Heart right ventricle (tissue), 16 donors: ENCODE measurements around the gene ARHGAP1. TPM values are rescaled to one million over a fixed set of nuclear protein-coding genes. Genes with fewer than 3 reads are reported as not detected.

ENCODE experiments used
- ATAC-seq, 8 donors: fragments of 200-7000 bp; cut with Tn5 transposase; one replicate each; pipeline ENCODE4 v1.9.1; 2020; ENCODE audit warnings: mild to moderate bottlenecking in 8 of 8, moderate library complexity in 8 of 8, moderate number of reproducible peaks in 1 of 8
- DNase-seq, 2 donors: peaks; one replicate each; pipeline ENCODE4 v3.0.0-alpha.2; 2020
- H3K27ac ChIP-seq, 10 donors: fragments of 200-600 bp; sonication (generic) in 2 of 10; one replicate each; pipeline versions ENCODE4 v1.5.0 to v1.8.0; 2020 to 2022; ENCODE audit warnings: mild to moderate bottlenecking in 3 of 10
- H3K27me3 ChIP-seq, 7 donors: fragments of 200-600 bp; one replicate each; pipeline ENCODE4 v1.8.0; 2021 to 2022; ENCODE audit warnings: mild to moderate bottlenecking in 2 of 7
- H3K36me3 ChIP-seq, 9 donors: fragments of 200-600 bp; sonication (generic) in 1 of 9; one replicate each; pipeline versions ENCODE4 v1.5.0 to v1.8.0; 2020 to 2022; ENCODE audit warnings: mild to moderate bottlenecking in 2 of 9
- H3K4me1 ChIP-seq, 9 donors: fragments of 200-600 bp; sonication (generic) in 1 of 9; one replicate each; pipeline versions ENCODE4 v1.5.0 to v1.8.0; 2020 to 2022; ENCODE audit warnings: mild to moderate bottlenecking in 4 of 9
- H3K4me3 ChIP-seq, 10 donors: fragments of 200-600 bp; sonication (generic) in 2 of 10; one replicate each; pipeline versions ENCODE4 v1.5.0 to v1.8.0; 2020 to 2022; ENCODE audit warnings: mild to moderate bottlenecking in 7 of 10, moderate library complexity in 2 of 10
- H3K9me3 ChIP-seq, 11 donors: fragments of 200-600 bp in 10 of 11; sonication (generic) in 2 of 11; one replicate each; pipeline versions ENCODE4 v1.5.0 to v1.8.0; 2013 to 2022; ENCODE audit warnings: mild to moderate bottlenecking in 2 of 11, control low read depth in 1 of 11, moderate library complexity in 1 of 11
- CTCF ChIP-seq, 9 donors: fragments of 200-600 bp; sonication (generic) in 2 of 9; IDR thresholded peaks; one replicate each; pipeline versions ENCODE4 v1.5.0 to v1.8.0; 2021 to 2022; ENCODE audit warnings: antibody characterized with exemption in 9 of 9, mild to moderate bottlenecking in 5 of 9, moderate library complexity in 1 of 9
- WGBS, 2 donors: extraction: QIAGEN DNeasy Blood & Tissue Kit; methylation state at CpG; one replicate each; pipeline ENCODE4 v1.1.7; 2013; ENCODE audit warnings: inconsistent platforms in 1 of 2; 5-methylcytosine and 5-hydroxymethylcytosine counted together
- intact Hi-C, 10 donors: fragments of 100-400 bp; cut with DNase I; formaldehyde crosslinking; loops; one replicate each; pipeline versions ENCODE4 v1.11.1 to v1.14.2; 2022
- polyA plus RNA-seq, 2 donors: library from polyadenylated mRNA; stranded (reverse); fragments of 200-250 nt; gene quantifications; one replicate each; pipeline ENCODE4 v1.2.3, GENCODE V29; 2013
- total RNA-seq, 10 donors: library from RNA; stranded (reverse); fragmentation: NEBNext Ultra II Directional in 3 of 10; extraction: Animal tissue kit (Norgen Biotek cat#: 25700) in 3 of 10; gene quantifications; one replicate each; pipeline versions ENCODE4 v1.2.1 to v1.2.4, GENCODE V29; 2021 to 2023
- donor health status: Arrhythmogenic right ventricular cardiomyopathy.
- donor health status: ischemic (EF 13 %, LVEDD 7.1; RV severe dilation, severe dysfunction).
- donor health status: healthy with polysubstance abuse.
- donor health status: DM: no; HTN: yes; CAD: no.
- donor health status: DM: no; HTN: no; CAD: no.
- donor health status: ischemic (EF 25% LVEDD 6.9; RV normal size, moderate dysfunction).
- donor health status: ischemic (EF 25% LVEDD 5.7; RV mildly dilated, moderate dysfunction).
- donor health status: healthy.
- donor health status: DM: yes; HTN: yes; CAD: no.
- donor health status: Ischemic cardiomyopathy.
- donor health status: ischemic (EF 35%, LVEDD 5.7; RV mildly dilated, moderate dysfunction).
- donor health status: nonischemic (EF 11% LVEDD 7.7; RV severe dilation, severe dysfunction).
- donor health status: DM: yes; HTN: yes; CAD: no.
- donor health status: PGD.
- donor health status: ischemic (EF 29% LVEDD 5.4; RV normal size, mild dysfunction).
- donor health status: nonischemic (EF 23%, LVEDD 6.1; RV moderate dilation, normal function).

Gene ARHGAP1
- total and polyA plus RNA-seq, 12 donors = 28.4 to 268 (median 124) TPM

GRCh38 chr11:46679241-46680163 is 20.9 kb downstream of the ARHGAP1 start:
- Histone ChIP-seq H3K9me3 (no peaks in the 10 kb centered on the region), H3K27me3 (no peaks in the 10 kb centered on the region), H3K4me3 (no peak overlapping the region), H3K36me3 (peaks cover 5 to 82% (median 45%) of the 10 kb centered on the region in 9 donors), H3K4me1 (peaks cover 12 to 54% (median 46%) of the 10 kb centered on the region in 9 donors), H3K27ac (no peak overlapping the region)
- no peak for TF ChIP-seq CTCF (IDR thresholded peaks at IDR 0.05)
- intact Hi-C loops = loop anchor here in 1 of 10 donors (1.0 kb wide), 1 partner anchor 39 kb away; no protein-coding TSS in a partner anchor
- no peak for ATAC-seq
- no peak for DNase-seq
- WGBS, 2 donors = 89 to 90% methylated on average over 26 of the region's 26 CpGs

GRCh38 chr11:46678741-46679130 is 21.7 kb downstream of the ARHGAP1 start:
- Histone ChIP-seq H3K27ac (peak overlapping the region in 3 of 10 donors; percentile 81 to 88 (median 83)), H3K4me1 (peaks cover 13 to 55% (median 46%) of the 10 kb centered on the region in 9 donors), H3K4me3 (no peak overlapping the region), H3K27me3 (no peaks in the 10 kb centered on the region), H3K36me3 (peaks cover 5 to 81% (median 45%) of the 10 kb centered on the region in 9 donors), H3K9me3 (no peaks in the 10 kb centered on the region)
- no peak for TF ChIP-seq CTCF (IDR thresholded peaks at IDR 0.05)
- intact Hi-C loops = no loop called here
- 91 to 94% methylated on average over 9 of the region's 9 CpGs for WGBS, 2 donors
- ATAC-seq = no peak
- DNase-seq = no peak

GRCh38 chr11:46677991-46678740 is 22.3 kb downstream of the ARHGAP1 start:
- H3K27ac ChIP-seq = peak overlapping the region in 4 of 10 donors; percentile 4 to 88 (median 82)
- no peaks in the 10 kb centered on the region for H3K9me3 ChIP-seq
- no peak overlapping the region for H3K4me3 ChIP-seq
- H3K36me3 ChIP-seq = peaks cover 5 to 85% (median 48%) of the 10 kb centered on the region in 9 donors
- no peaks in the 10 kb centered on the region for H3K27me3 ChIP-seq
- ATAC-seq (no peak), DNase-seq (no peak)
- WGBS, 2 donors = 81 to 82% methylated on average over 10 of the region's 10 CpGs
- intact Hi-C loops = no loop called here
- H3K4me1 ChIP-seq = peaks cover 13 to 55% (median 46%) of the 10 kb centered on the region in 9 donors
- no peak for TF ChIP-seq CTCF (IDR thresholded peaks at IDR 0.05)

GRCh38 chr11:46677169-46677568 is 23.2 kb downstream of the ARHGAP1 start:
- Histone ChIP-seq H3K27me3 (no peaks in the 10 kb centered on the region), H3K27ac (peak overlapping the region in 9 of 10 donors; percentile 14 to 88 (median 73)), H3K36me3 (peaks cover 5 to 85% (median 51%) of the 10 kb centered on the region in 9 donors), H3K9me3 (no peaks in the 10 kb centered on the region), H3K4me3 (no peak overlapping the region), H3K4me1 (peaks cover 13 to 63% (median 50%) of the 10 kb centered on the region in 9 donors)
- intact Hi-C loops = no loop called here
- 66 to 68% methylated on average over 8 of the region's 8 CpGs for WGBS, 2 donors
- ATAC-seq (no peak), DNase-seq (no peak)
- TF ChIP-seq CTCF (IDR thresholded peaks at IDR 0.05) = no peak
